ENCODE data around the gene ATP9B.
A peak's percentile ranks its signal among the peaks of the same experiment; 100 is the strongest.
"Not testable (repeated sequence)": the region's sequence is repeated elsewhere in the genome, so short reads cannot be mapped to it uniquely, and the experiment has no call there.

Gene ATP9B

GRCh38 chr18:79071037-79071436, 1.8 kb downstream of the ATP9B start:
- DNase-seq = no peak

GRCh38 chr18:79071503-79072210, 2.5 kb downstream of the ATP9B start:
- no peak for DNase-seq

DNA sequence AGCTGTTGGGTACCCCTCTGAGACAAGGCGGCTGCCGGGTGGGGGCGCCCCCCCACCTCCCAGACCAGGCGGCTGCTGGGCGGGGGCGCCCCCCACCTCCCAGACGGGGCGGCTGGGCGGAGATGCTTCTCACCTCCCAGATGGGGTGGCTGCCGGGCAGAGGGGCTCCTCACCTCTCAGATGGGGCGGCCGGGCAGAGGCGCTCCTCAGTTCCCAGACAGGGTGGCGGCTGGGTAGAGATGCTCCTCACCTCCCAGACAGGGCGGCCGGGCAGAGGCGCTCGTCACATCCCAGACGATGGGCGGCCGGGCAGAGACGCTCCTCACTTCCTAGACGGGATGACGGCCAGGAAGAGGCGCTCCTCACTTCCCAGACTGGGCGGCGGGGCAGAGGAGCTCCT, 3.5 kb downstream of the ATP9B start:
- not testable (repeated sequence) for DNase-seq

GRCh38 chr18:79077181-79077580, 8.0 kb downstream of the ATP9B start:
- no peak for DNase-seq

- DNase-seq = not testable (repeated sequence)
Measured at GRCh38 chr18:79078791-79079190, 9.6 kb downstream of the ATP9B start.

- DNase-seq = no peak
Measured at GRCh38 chr18:79092874-79093273, 23.7 kb downstream of the ATP9B start.

GRCh38 chr18:79093986-79094385, 24.8 kb downstream of the ATP9B start:
- no peak for DNase-seq

DNA sequence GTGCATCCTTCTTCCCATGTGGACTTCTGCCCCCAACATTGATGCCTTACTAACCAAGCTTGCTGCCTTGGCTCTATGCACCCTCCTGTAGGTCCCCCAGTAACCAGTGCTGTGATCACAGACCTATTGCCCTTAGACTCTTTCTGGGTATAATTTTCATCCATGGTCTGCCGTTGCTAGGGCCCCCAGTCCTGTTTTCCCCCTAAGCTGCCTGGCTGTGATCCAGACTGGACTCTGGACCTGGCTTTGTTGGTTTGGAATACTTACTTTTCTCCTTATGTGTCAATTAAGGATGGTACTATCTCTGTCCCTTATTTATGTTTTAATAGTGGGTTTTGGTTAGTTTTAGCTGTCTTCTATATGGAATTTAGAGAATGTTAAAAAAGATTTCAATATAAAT, 26.0 kb downstream of the ATP9B start:
- no peak for DNase-seq

GRCh38 chr18:79100944-79101343, 31.8 kb downstream of the ATP9B start:
- DNase-seq = no peak

DNA sequence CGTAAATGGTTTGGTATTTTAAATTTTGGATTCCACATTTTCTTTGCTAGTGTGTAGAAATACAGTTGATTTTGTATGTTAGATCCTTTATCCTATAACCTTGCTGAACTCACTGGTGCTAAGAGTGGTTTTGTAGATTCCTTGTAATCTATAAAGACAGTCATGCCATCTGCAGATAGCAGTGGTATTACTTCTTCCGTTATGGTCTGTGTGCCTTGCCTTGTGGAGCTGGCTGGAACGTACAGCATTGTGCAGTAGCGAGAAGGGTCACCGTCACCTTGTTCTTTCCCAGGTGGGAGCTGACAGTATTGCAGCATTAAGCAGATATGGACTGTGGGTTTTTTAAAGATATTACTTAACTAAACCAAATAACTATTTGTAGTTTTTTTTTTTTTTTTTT, 33.7 kb downstream of the ATP9B start:
- no peak for DNase-seq

GRCh38 chr18:79104137-79104536, 34.9 kb downstream of the ATP9B start:
- no peak for DNase-seq

DNA sequence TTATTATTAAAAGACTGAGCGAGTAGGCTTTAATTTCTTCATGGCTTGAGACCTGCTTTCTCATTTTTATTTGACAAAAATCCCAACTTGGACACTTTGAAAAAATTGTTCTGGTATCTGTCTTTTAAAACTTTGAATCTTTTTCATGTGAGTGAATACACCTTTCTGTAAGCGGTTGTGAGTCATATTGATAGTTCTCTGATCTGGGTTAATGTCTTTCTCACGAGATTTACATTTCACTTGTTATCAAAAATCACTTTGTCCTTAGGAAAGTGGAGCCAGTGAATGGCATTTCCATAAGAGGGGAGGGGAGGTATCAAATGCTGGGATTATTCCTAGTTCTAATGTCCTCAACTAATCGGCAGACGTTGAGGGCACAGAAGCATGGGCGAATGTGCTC, 36.3 kb downstream of the ATP9B start:
- no peak for DNase-seq

DNA sequence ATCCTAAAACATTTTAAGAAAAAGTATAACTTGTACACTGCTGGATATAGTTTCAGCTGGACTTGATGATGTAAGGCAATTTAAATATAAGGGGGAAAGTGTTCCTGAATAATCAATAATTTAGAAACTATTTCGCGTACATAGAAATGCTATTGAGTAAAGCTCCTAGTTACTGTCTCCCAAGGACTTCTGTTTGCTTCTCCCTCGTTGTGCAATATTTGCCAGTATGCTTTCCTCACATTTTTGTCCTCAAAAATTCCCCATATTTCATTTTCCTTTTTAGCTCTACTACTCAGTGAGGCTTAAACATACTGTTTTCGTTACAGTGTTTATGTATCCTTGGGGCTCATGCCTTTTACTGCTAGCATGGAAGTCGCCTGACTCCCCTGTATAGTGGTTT, 36.9 kb downstream of the ATP9B start:
- DNase-seq = no peak

- no peak for DNase-seq
Measured at GRCh38 chr18:79107886-79108285, 38.7 kb downstream of the ATP9B start.

DNA sequence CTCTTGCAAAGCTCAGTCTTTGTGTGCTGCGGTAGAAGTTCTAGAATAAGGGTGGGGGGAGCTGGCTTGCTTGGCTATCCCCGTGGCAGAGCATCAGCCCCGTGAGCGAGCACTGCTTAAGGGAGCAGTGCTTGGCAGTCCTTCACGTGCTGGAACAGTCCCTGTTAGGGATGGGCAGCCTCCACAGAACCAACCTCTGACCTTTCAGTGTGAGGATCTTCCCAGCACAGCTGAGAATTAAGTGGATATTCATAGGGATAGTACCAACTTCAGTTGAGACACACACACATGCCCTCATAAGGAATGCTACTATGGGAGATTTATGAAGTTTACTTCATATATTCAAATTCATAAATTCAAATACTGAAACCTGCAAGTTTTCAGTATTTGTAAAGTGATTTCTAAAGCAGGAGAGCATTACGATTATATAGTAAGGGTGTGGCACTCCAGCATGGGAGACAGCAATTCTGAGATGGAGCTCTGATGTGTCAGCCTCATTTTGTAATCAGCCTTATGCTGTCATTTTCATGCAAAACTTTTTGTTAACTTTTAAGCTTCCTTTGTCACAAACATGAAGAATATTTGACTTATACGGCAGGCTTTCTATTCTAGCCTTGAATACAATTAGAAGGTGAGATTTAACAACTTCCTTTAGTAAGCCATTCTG, 39.5 kb downstream of the ATP9B start:
- no peak for DNase-seq

DNA sequence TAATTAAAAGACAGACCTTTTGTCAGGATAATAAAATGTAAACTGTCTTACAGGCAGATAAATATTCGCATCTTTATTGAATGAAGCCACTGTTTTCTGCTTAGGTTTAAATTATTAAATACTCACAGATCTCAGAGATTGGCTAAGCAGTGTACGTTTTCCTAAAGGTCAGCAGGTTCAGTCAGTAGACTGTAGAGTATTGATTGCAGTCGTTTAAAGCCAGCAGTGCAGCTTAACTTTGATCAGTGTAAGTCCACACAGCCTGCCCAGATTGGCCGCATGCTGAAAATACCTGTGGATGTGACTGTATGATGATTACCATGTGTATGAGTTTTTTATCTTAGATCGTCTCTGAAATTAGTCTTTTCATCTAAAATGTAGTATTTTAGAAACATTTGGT, 42.3 kb downstream of the ATP9B start:
- DNase-seq = no peak

- DNase-seq = no peak
Measured at GRCh38 chr18:79117385-79117784, 48.2 kb downstream of the ATP9B start.

DNA sequence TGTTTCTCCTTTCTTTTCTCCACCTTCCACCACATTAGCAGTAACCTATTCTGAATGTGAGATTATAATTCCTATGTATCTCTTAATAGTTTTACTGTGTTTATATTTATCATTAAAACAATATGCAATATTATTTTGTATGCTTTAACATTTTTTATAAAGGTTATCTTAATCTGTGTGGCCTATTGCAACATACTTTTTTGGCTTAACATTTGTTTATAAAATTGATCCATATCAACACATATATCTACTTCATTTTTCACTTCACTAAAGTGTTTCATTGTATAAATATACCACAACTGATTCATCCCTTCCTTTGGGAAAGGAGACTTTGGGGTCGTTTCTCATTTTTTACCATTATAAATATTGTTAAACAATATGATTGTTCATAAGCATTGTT, 48.6 kb downstream of the ATP9B start:
- DNase-seq = no peak

DNA sequence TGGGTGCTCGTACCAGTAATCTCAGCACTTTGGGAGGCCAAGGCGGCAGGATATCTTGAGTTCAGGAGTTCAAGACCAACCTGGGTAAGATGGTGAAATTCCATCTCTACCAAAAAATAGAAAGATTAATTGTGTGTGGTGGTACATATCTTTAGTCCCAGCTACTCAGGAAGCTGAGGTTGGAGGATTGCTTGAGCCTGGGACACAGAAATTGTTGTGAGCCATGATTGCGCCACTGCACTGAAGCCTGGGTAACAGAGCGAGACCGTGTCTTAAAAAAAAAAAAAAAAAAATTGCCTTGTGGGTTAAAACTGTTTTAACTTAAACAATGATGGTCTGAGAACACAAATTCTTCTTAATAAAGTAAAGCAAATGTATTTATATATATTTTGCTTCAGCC, 49.6 kb downstream of the ATP9B start:
- no peak for DNase-seq

- peak; percentile 11 for DNase-seq
Measured at GRCh38 chr18:79121746-79122474, 52.7 kb downstream of the ATP9B start.

DNA sequence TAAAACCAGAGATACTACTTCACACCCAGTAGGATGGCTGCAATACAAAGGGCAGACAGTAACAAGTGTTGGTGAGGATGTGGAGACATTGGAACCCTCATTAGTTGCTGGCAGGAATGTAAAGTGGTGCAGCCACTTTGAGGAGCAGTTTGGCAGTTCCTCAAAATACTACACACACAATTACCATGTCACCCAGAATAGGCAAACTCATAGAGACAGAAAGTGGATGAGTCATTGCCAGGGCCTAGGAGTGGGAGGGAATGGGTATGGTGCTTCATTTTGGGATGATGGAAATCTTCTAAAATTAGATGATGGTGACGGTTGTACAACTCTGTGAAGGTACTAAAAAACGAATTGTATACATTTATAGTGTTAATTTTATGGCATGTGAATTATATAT, 54.8 kb downstream of the ATP9B start:
- DNase-seq = peak; percentile 19

- DNase-seq = peak; percentile 12
Measured at GRCh38 chr18:79129120-79129519, 59.9 kb downstream of the ATP9B start.

- no peak for DNase-seq
Measured at GRCh38 chr18:79133724-79134123, 64.5 kb downstream of the ATP9B start.

- no peak for DNase-seq
Measured at GRCh38 chr18:79135924-79136323, 66.7 kb downstream of the ATP9B start.

Data from fibroblast of skin of back (primary cell).